Brain microvascular endothelial cell (primary cell): Measurements from ENCODE around the gene DGKE.

Experiments used
- DNase-seq: peaks from one replicate; pipeline ENCODE4 v3.0.0-alpha.2; 2020
- H3K27ac ChIP-seq: fragments of 250-450 bp; sonication (Bioruptor Pico); 2 replicates; pipeline ENCODE4 v1.5.1; 2020; ENCODE audit warnings: mild to moderate bottlenecking, moderate library complexity
- H3K27me3 ChIP-seq: fragments of 250-450 bp; sonication (Bioruptor Pico); replicated peaks from 2 replicates; pipeline ENCODE4 v1.5.1; 2020; ENCODE audit warnings: mild to moderate bottlenecking
- H3K36me3 ChIP-seq: fragments of 250-450 bp; sonication (Bioruptor Pico); replicated peaks from 2 replicates; pipeline ENCODE4 v1.5.1; 2020; ENCODE audit warnings: mild to moderate bottlenecking
- H3K4me3 ChIP-seq: 2 replicates; pipeline ENCODE4 v1.5.1; 2011; ENCODE audit warnings: low read depth, mild to moderate bottlenecking, control low read depth, low read length, moderate library complexity
- CTCF ChIP-seq: IDR thresholded peaks from 2 replicates; pipeline ENCODE4 v1.5.1; 2011; ENCODE audit warnings: low read depth, mild to moderate bottlenecking, moderate library complexity, low read length, control low read depth, inconsistent platforms; ENCODE audit errors: missing control alignments
- in situ Hi-C: cut with HindIII; loops from 2 replicates; pipeline ENCODE4 v1.10.0; 2017; ENCODE audit warnings: low sequenced_read_pairs, low pct_ligation_motif_present

The DGKE gene

DNA sequence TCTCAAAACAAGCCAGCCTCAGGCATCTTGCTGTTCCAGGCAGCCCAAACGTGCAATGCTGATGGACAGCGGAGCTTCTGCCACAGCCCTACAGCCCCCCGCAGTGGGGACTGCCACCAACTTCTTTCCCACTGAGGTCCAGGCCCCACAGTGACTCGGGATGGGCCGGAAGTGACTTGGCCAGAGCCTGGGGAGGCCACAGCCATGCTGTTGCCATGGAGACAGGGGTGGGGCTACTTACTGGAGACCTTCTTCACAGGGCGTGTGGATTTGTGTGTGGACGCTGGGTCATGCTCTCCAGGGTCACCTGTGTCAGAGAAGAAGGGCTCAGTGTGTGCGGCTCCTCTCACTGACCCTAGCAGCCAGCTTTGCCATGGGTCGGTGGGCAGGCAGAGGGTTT lies 64.9 kb downstream of the DGKE start:
- Histone ChIP-seq H3K4me3 (no peak overlapping the region), H3K27ac (no peak overlapping the region), H3K36me3 (peaks cover 25% of the 10 kb centered on the region), H3K27me3 (no peaks in the 10 kb centered on the region)
- in situ Hi-C loops, result no loop called here
- TF ChIP-seq CTCF, result no peak
- DNase-seq, result no peak

- H3K36me3 ChIP-seq, result peaks cover 25% of the 10 kb centered on the region
- DNase-seq, result no peak
- H3K4me3 ChIP-seq, result no peak overlapping the region
- H3K27ac ChIP-seq, result no peak overlapping the region
- no peaks in the 10 kb centered on the region for H3K27me3 ChIP-seq
- in situ Hi-C loops, result no loop called here
- no peak for TF ChIP-seq CTCF
These were observed 65.5 kb downstream of the DGKE start for GRCh38 chr17:56899403-56899802.

GRCh38 chr17:56902348-56902747 lies 68.4 kb downstream of the DGKE start:
- H3K4me3 ChIP-seq, result no peak overlapping the region
- TF ChIP-seq CTCF, result no peak
- no peak for DNase-seq
- H3K27ac ChIP-seq, result no peak overlapping the region
- H3K27me3 ChIP-seq, result no peaks in the 10 kb centered on the region
- H3K36me3 ChIP-seq, result peaks cover 24% of the 10 kb centered on the region
- in situ Hi-C loops, result no loop called here

GRCh38 chr17:56903560-56903959 lies 69.6 kb downstream of the DGKE start:
- Histone ChIP-seq H3K27ac (no peak overlapping the region), H3K36me3 (peaks cover 28% of the 10 kb centered on the region)
- in situ Hi-C loops, result no loop called here

DNA sequence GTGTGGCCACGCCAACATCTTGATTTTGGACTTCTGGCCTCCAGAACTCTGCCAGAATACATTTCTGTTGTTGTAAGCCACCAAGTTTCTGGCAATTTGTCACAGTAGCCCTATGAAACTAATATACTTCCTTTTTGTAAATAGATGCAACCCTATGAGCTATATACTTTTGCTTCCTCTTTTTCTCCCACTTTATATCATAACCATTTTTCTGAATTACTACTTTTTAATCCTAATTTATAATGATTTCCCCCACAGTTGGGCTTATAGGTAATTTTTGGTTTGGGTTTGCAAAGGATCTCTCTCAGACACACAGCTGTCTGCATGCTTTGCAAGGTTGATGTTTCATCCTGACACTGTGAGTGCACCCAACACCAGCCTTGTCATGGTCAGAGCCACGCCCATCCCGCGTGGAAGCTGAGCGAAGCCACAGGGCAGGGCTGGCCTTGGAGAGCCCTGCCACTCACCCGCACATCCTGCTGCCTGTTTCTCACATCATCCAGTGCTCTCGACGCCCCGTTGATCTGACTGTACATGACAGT lies 74.1 kb downstream of the DGKE start:
- in situ Hi-C loops, result no loop called here
- Histone ChIP-seq H3K27me3 (no peaks in the 10 kb centered on the region), H3K4me3 (no peak overlapping the region), H3K27ac (no peak overlapping the region), H3K36me3 (peaks cover 9% of the 10 kb centered on the region)
- no peak for DNase-seq
- TF ChIP-seq CTCF, result no peak

More at GRCh38 chr17:56903560-56903959, 69.6 kb downstream of the DGKE start:
- DNase-seq, result no peak
- Histone ChIP-seq H3K4me3 (no peak overlapping the region), H3K27me3 (no peaks in the 10 kb centered on the region)
- no peak for TF ChIP-seq CTCF
